H1 (cell line): ENCODE measurements around the gene NAV2.

Experiments
- CREB1 ChIP-seq: IDR thresholded peaks from 2 replicates; pipeline ENCODE4 v1.6.1; 2012; ENCODE audit warnings: inconsistent platforms
- CTCF ChIP-seq, 3 experiments: IDR thresholded peaks; 1 replicate in 2 of 3; 2 replicates in 1 of 3; pipeline versions ENCODE4 v1.5.1 to v1.6.1; 2011; ENCODE audit warnings: low read length in 3 of 3, mild to moderate bottlenecking in 3 of 3, inconsistent platforms in 2 of 3, low read depth in 1 of 3, moderate library complexity in 1 of 3; ENCODE audit not compliant: insufficient read depth in 1 of 3; ENCODE audit errors: control extremely low read depth in 1 of 3
- EGR1 ChIP-seq: IDR thresholded peaks from 2 replicates; pipeline ENCODE4 v1.6.1; 2011; ENCODE audit warnings: low read depth, low read length, borderline replicate concordance
- EZH2 ChIP-seq: fragments of 200-600 bp; sonication (generic); IDR thresholded peaks from 2 replicates; pipeline ENCODE4 v1.7.1; 2012; ENCODE audit warnings: low read depth, mild to moderate bottlenecking, moderate library complexity, low read length, inconsistent platforms; ENCODE audit not compliant: severe bottlenecking
- JUN ChIP-seq: IDR thresholded peaks from 2 replicates; pipeline ENCODE4 v1.6.1; 2011; ENCODE audit warnings: low read depth, mild to moderate bottlenecking, improper control_type of control experiment, low read length
- JUND ChIP-seq: IDR thresholded peaks from 2 replicates; pipeline ENCODE4 v1.6.1; 2011; ENCODE audit warnings: mild to moderate bottlenecking, improper control_type of control experiment, low read length
- NRF1 ChIP-seq: IDR thresholded peaks from 2 replicates; pipeline ENCODE4 v1.6.1; 2011; ENCODE audit warnings: mild to moderate bottlenecking, low read depth, low read length, improper control_type of control experiment
- POLR2A ChIP-seq, 2 experiments: IDR thresholded peaks; 1 replicate in 1 of 2; 2 replicates in 1 of 2; pipeline ENCODE4 v1.6.1; 2011; ENCODE audit warnings: low read depth in 2 of 2, low read length in 2 of 2, mild to moderate bottlenecking in 2 of 2; ENCODE audit errors: control extremely low read depth in 1 of 2
- POLR2AphosphoS5 ChIP-seq: IDR thresholded peaks from 2 replicates; pipeline ENCODE4 v1.6.1; 2011; ENCODE audit warnings: low read depth, low read length
- SP1 ChIP-seq: IDR thresholded peaks from 2 replicates; pipeline ENCODE4 v1.6.1; 2011; ENCODE audit warnings: low read depth, low read length
- SP2 ChIP-seq: IDR thresholded peaks from 2 replicates; pipeline ENCODE4 v1.6.1; 2012; ENCODE audit warnings: mild to moderate bottlenecking, low read length, inconsistent platforms
- TAF7 ChIP-seq: optimal IDR thresholded peaks from 2 replicates; pipeline ENCODE3; 2011; ENCODE audit warnings: low read depth, mild to moderate bottlenecking, inconsistent platforms, low read length, moderate library complexity, borderline replicate concordance
- TBP ChIP-seq: IDR thresholded peaks from 2 replicates; pipeline ENCODE4 v1.6.1; 2011; ENCODE audit warnings: low read depth, low read length, improper control_type of control experiment

GRCh38 chr11:20102397-20102796, 389.8 kb downstream of the NAV2 start:
- TF ChIP-seq EGR1 (no peak), CTCF (IDR thresholded peaks at IDR 0.05; ENCODE audit: control extremely low read depth in 1 of 3, insufficient read depth in 1 of 3, low read depth in 1 of 3, low read length in 3 of 3) (no peak), NRF1 (no peak), TAF7 (no peak), POLR2A (IDR thresholded peaks at IDR 0.05; ENCODE audit: control extremely low read depth in 1 of 2, low read depth in 2 of 2, low read length in 2 of 2) (no peak), SP2 (no peak), EZH2 (no peak), TBP (no peak), JUN (no peak), POLR2AphosphoS5 (0 out of 2 replicates have a peak, but pooled peaks have one; percentile 35), CREB1 (no peak), SP1 (no peak), JUND (no peak)
